Liver (tissue), 9 donors: ENCODE results near the gene SCD5. TPM values are rescaled to one million over a fixed set of nuclear protein-coding genes. Genes with fewer than 3 reads are reported as not detected.

Experiments used
- DNase-seq: peaks from one replicate; pipeline ENCODE4 v3.0.0-alpha.2; 2017; ENCODE audit warnings: low spot score
- H3K27ac ChIP-seq, 2 donors: one replicate each; pipeline ENCODE4 v1.7.0; 2013; ENCODE audit warnings: inconsistent platforms in 2 of 2, low read length in 2 of 2, control low read depth in 1 of 2, low read depth in 1 of 2, mild to moderate bottlenecking in 1 of 2
- H3K27me3 ChIP-seq, 4 donors: one replicate each; pipeline versions ENCODE4 v1.6.1 to v1.7.0; 2013; ENCODE audit warnings: low read length in 3 of 4, inconsistent platforms in 1 of 4, mild to moderate bottlenecking in 1 of 4, moderate library complexity in 1 of 4; ENCODE audit not compliant: control insufficient read depth in 4 of 4, insufficient read depth in 4 of 4
- H3K36me3 ChIP-seq, 4 donors: one replicate each; pipeline versions ENCODE4 v1.6.1 to v1.7.0; 2013; ENCODE audit warnings: low read length in 3 of 4, mild to moderate bottlenecking in 3 of 4, low read depth in 1 of 4, moderate library complexity in 1 of 4; ENCODE audit not compliant: control insufficient read depth in 4 of 4, insufficient read depth in 3 of 4
- H3K4me1 ChIP-seq, 4 donors: one replicate each; pipeline versions ENCODE4 v1.6.1 to v1.7.0; 2013; ENCODE audit warnings: low read length in 3 of 4, mild to moderate bottlenecking in 3 of 4, moderate library complexity in 1 of 4; ENCODE audit not compliant: control insufficient read depth in 4 of 4, insufficient read depth in 4 of 4
- H3K4me3 ChIP-seq, 3 donors: one replicate each; pipeline versions ENCODE4 v1.6.1 to v1.7.0; 2013; ENCODE audit warnings: low read length in 3 of 3, control low read depth in 1 of 3, low read depth in 1 of 3, mild to moderate bottlenecking in 1 of 3
- H3K9ac ChIP-seq, 2 donors: one replicate each; pipeline ENCODE4 v1.7.0; 2013; ENCODE audit warnings: low read length in 2 of 2, mild to moderate bottlenecking in 2 of 2, moderate library complexity in 2 of 2, control low read depth in 1 of 2, low read depth in 1 of 2
- H3K9me3 ChIP-seq, 4 donors: one replicate each; pipeline versions ENCODE4 v1.6.1 to v1.7.0; 2013; ENCODE audit warnings: low read length in 3 of 4; ENCODE audit not compliant: control insufficient read depth in 4 of 4
- ATF3 ChIP-seq: IDR thresholded peaks from 2 replicates; pipeline ENCODE4 v1.6.1; 2016; ENCODE audit warnings: antibody characterized with exemption
- CTCF ChIP-seq: fragments of 150-350 bp; IDR thresholded peaks from 2 replicates; pipeline ENCODE4 v1.5.1; 2017; ENCODE audit warnings: improper control_type of control experiment, low read depth, low read length; ENCODE audit not compliant: missing input control
- EGR1 ChIP-seq, 2 donors: IDR thresholded peaks; 2 replicates each; pipeline ENCODE4 v1.6.1; 2016 to 2018; ENCODE audit warnings: antibody characterized with exemption in 2 of 2, low read depth in 2 of 2
- FOXA1 ChIP-seq: IDR thresholded peaks from 2 replicates; pipeline ENCODE4 v1.6.1; 2016; ENCODE audit warnings: antibody characterized with exemption
- FOXA2 ChIP-seq: IDR thresholded peaks from 2 replicates; pipeline ENCODE4 v1.6.1; 2016; ENCODE audit warnings: antibody characterized with exemption
- GABPA ChIP-seq, 2 donors: IDR thresholded peaks in 1 of 2; conservative IDR thresholded peaks in 1 of 2; 2 replicates each; pipeline ENCODE4 v1.6.1; 2016; ENCODE audit warnings: antibody characterized with exemption in 2 of 2, mild to moderate bottlenecking in 1 of 2, moderate library complexity in 1 of 2
- HNF4A ChIP-seq, 2 donors: conservative IDR thresholded peaks; 2 replicates each; pipeline ENCODE4 v1.6.1; 2016; ENCODE audit warnings: antibody characterized with exemption in 2 of 2, mild to moderate bottlenecking in 2 of 2
- HNF4G ChIP-seq: IDR thresholded peaks from 2 replicates; pipeline ENCODE4 v1.6.1; 2016; ENCODE audit warnings: antibody characterized with exemption
- JUND ChIP-seq, 2 donors: IDR thresholded peaks; 2 replicates each; pipeline ENCODE4 v1.6.1; 2016; ENCODE audit warnings: antibody characterized with exemption in 2 of 2
- MAX ChIP-seq: IDR thresholded peaks from 2 replicates; pipeline ENCODE4 v1.6.1; 2016; ENCODE audit warnings: antibody characterized with exemption
- NR2F2 ChIP-seq: IDR thresholded peaks from 2 replicates; pipeline ENCODE4 v1.6.1; 2016; ENCODE audit warnings: antibody characterized with exemption
- RAD21 ChIP-seq, 2 donors: IDR thresholded peaks; 2 replicates each; pipeline ENCODE4 v1.6.1; 2016; ENCODE audit warnings: antibody characterized with exemption in 2 of 2, mild to moderate bottlenecking in 2 of 2
- REST ChIP-seq: IDR thresholded peaks from 2 replicates; pipeline ENCODE4 v1.6.1; 2016; ENCODE audit warnings: antibody characterized with exemption, mild to moderate bottlenecking
- RXRA ChIP-seq, 2 donors: IDR thresholded peaks; 2 replicates each; pipeline ENCODE4 v1.6.1; 2017 to 2018; ENCODE audit warnings: antibody characterized with exemption in 2 of 2, mild to moderate bottlenecking in 1 of 2
- SP1 ChIP-seq: IDR thresholded peaks from 2 replicates; pipeline ENCODE4 v1.6.1; 2018; ENCODE audit warnings: antibody characterized with exemption, mild to moderate bottlenecking
- TAF1 ChIP-seq: conservative IDR thresholded peaks from 2 replicates; pipeline ENCODE4 v1.6.1; 2016; ENCODE audit warnings: antibody characterized with exemption, mild to moderate bottlenecking
- YY1 ChIP-seq: IDR thresholded peaks from 2 replicates; pipeline ENCODE4 v1.6.1; 2016; ENCODE audit warnings: antibody characterized with exemption, mild to moderate bottlenecking
- ZBTB33 ChIP-seq: IDR thresholded peaks from 2 replicates; pipeline ENCODE4 v1.6.1; 2016; ENCODE audit warnings: antibody characterized with exemption
- WGBS: extraction: QIAGEN DNeasy Blood & Tissue Kit; methylation state at CpG from one replicate; pipeline ENCODE4 v1.1.7; 2013; 5-methylcytosine and 5-hydroxymethylcytosine counted together
- polyA plus RNA-seq, 2 donors: library from polyadenylated mRNA; stranded (reverse) in 1 of 2; unstranded in 1 of 2; fragments of 200-250 nt in 1 of 2; fragments of >200 nt in 1 of 2; fragmentation: Nextera tagmentation in 1 of 2; extraction: Ambion mirVana in 1 of 2; gene quantifications; one replicate each; pipeline versions ENCODE4 v1.2.1 to v1.2.3, GENCODE V29; 2013 to 2015
- total RNA-seq, 2 donors: library from RNA; depleted of rRNA; stranded (reverse); fragments of >200 nt; gene quantifications; one replicate each; pipeline ENCODE4 v1.2.3, GENCODE V29; 2014
- donor health status: healthy.
- donor health status: healthy.
- donor health status: healthy.
- donor health status: healthy.
- donor health status: healthy.

The SCD5 gene
- total and polyA plus RNA-seq, 4 donors: 0.14 to 1.9 (median 0.57) TPM

GRCh38 chr4:82745173-82745842 lies 53.3 kb downstream of the SCD5 start (continued):
- TF ChIP-seq CTCF: no peak

- Histone ChIP-seq H3K36me3 (no peaks in the 10 kb centered on the region), H3K9ac (no peak overlapping the region), H3K4me1 (no peaks in the 10 kb centered on the region), H3K4me3 (no peak overlapping the region), H3K9me3 (no peaks in the 10 kb centered on the region), H3K27ac (no peak overlapping the region), H3K27me3 (no peaks in the 10 kb centered on the region)
- 58% methylated on average over 5 of the region's 5 CpGs for WGBS
- TF ChIP-seq ZBTB33 (no peak), REST (no peak), GABPA (IDR thresholded peaks at IDR 0.05 in 1 of 2, conservative IDR thresholded peaks at IDR 0.05 in 1 of 2) (no peak), CTCF (no peak), YY1 (no peak), TAF1 (no peak), HNF4G (no peak), FOXA2 (no peak), RAD21 (IDR thresholded peaks at IDR 0.05) (no peak), JUND (IDR thresholded peaks at IDR 0.05) (no peak), MAX (no peak), HNF4A (conservative IDR thresholded peaks at IDR 0.05) (no peak), FOXA1 (no peak), EGR1 (IDR thresholded peaks at IDR 0.05; ENCODE audit: low read depth in 2 of 2) (no peak), ATF3 (no peak), RXRA (IDR thresholded peaks at IDR 0.05) (no peak), SP1 (no peak), NR2F2 (no peak)
- DNase-seq: no peak
These were observed 54.2 kb downstream of the SCD5 start for GRCh38 chr4:82744284-82744968.
